ENCODE data around the gene SHISA7.

- TF ChIP-seq EZH2 (IDR thresholded peaks at IDR 0.05; ENCODE audit: insufficient read depth, poor library complexity, severe bottlenecking) (no peak), EZH2phosphoT487 (IDR thresholded peaks at IDR 0.05; ENCODE audit: insufficient read depth, low read depth) (no peak)
These were observed 36.8 kb downstream of the SHISA7 start for GRCh38 chr19:55406091-55406825.
